Measurements from ENCODE around the gene GTF3C2. TPM values are rescaled to one million over a fixed set of nuclear protein-coding genes. Genes with fewer than 3 reads are reported as not detected.

The GTF3C2 gene
- total RNA-seq, 1 donor from 2014 or later = 61.4 TPM

- Mint-ChIP-seq H3K9me3 (ENCODE audit: unreplicated experiment) (no peaks in the 10 kb centered on the region), H3K27ac (ENCODE audit: unreplicated experiment) (peak overlapping the region; percentile 98), H3K27me3 (ENCODE audit: unreplicated experiment) (peaks cover 21% of the 10 kb centered on the region), H3K4me3 (ENCODE audit: unreplicated experiment) (peak overlapping the region; percentile 93), H3K4me1 (ENCODE audit: unreplicated experiment) (peaks cover 17% of the 10 kb centered on the region), H3K36me3 (ENCODE audit: low read depth, unreplicated experiment) (peaks cover 60% of the 10 kb centered on the region)
- DNase-seq (ENCODE audit: low spot score) = no peak
- no peak for TF ChIP-seq CTCF (IDR thresholded peaks at IDR 0.05; ENCODE audit: unreplicated experiment)
These were observed 22.8 kb upstream of the GTF3C2 start for GRCh38 chr2:27379383-27379835.

- H3K4me3 Mint-ChIP-seq (ENCODE audit: unreplicated experiment) = peak overlapping the region; percentile 93
- H3K27ac Mint-ChIP-seq (ENCODE audit: unreplicated experiment) = peak overlapping the region; percentile 98
- H3K9me3 Mint-ChIP-seq (ENCODE audit: unreplicated experiment) = no peaks in the 10 kb centered on the region
- TF ChIP-seq CTCF (IDR thresholded peaks at IDR 0.05; ENCODE audit: unreplicated experiment) = no peak
- H3K36me3 Mint-ChIP-seq (ENCODE audit: low read depth, unreplicated experiment) = peaks cover 59% of the 10 kb centered on the region
- H3K27me3 Mint-ChIP-seq (ENCODE audit: unreplicated experiment) = peaks cover 21% of the 10 kb centered on the region
- peaks cover 17% of the 10 kb centered on the region for H3K4me1 Mint-ChIP-seq (ENCODE audit: unreplicated experiment)
- no peak for DNase-seq (ENCODE audit: low spot score)
These were observed 22.3 kb upstream of the GTF3C2 start for GRCh38 chr2:27378809-27379290.

- Mint-ChIP-seq H3K4me1 (ENCODE audit: unreplicated experiment) (peaks cover 17% of the 10 kb centered on the region), H3K27me3 (ENCODE audit: unreplicated experiment) (peaks cover 23% of the 10 kb centered on the region), H3K4me3 (ENCODE audit: unreplicated experiment) (no peak overlapping the region), H3K36me3 (ENCODE audit: low read depth, unreplicated experiment) (peaks cover 53% of the 10 kb centered on the region), H3K27ac (ENCODE audit: unreplicated experiment) (no peak overlapping the region), H3K9me3 (ENCODE audit: unreplicated experiment) (no peaks in the 10 kb centered on the region)
- TF ChIP-seq CTCF (IDR thresholded peaks at IDR 0.05; ENCODE audit: unreplicated experiment) = no peak
- DNase-seq (ENCODE audit: low spot score) = no peak
These were observed 21.7 kb upstream of the GTF3C2 start for GRCh38 chr2:27378096-27378808.

GRCh38 chr2:27377618-27378095 is 21.1 kb upstream of the GTF3C2 start:
- Mint-ChIP-seq H3K4me1 (ENCODE audit: unreplicated experiment) (peaks cover 18% of the 10 kb centered on the region), H3K27me3 (ENCODE audit: unreplicated experiment) (peaks cover 23% of the 10 kb centered on the region), H3K36me3 (ENCODE audit: low read depth, unreplicated experiment) (peaks cover 57% of the 10 kb centered on the region), H3K4me3 (ENCODE audit: unreplicated experiment) (peak overlapping the region; percentile 57), H3K9me3 (ENCODE audit: unreplicated experiment) (no peaks in the 10 kb centered on the region), H3K27ac (ENCODE audit: unreplicated experiment) (peak overlapping the region; percentile 68)
- TF ChIP-seq CTCF (IDR thresholded peaks at IDR 0.05; ENCODE audit: unreplicated experiment) = no peak
- no peak for DNase-seq (ENCODE audit: low spot score)
